ENCODE measurements around the gene MTMR1.

Gene MTMR1

DNA sequence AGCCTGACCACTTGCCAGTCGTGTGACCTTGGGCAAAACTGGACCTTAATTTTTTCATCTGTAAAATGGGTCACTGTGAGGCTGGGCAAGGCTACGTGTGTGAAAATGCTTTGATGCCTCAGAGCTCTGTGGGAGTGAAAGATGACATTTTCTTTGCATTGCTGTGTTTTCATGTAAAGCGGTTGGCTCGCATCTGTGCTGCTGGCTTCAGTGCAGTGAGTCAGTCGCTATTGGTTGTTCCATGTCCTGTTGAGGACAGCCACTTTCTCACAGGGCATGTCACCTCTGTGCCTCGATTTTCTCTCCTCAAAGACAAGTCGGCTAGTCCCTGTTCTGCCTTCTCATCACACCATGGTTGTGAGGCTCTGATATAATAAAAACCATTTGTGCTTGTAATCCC, 4.4 kb downstream of the MTMR1 start:
- no peak for DNase-seq

DNA sequence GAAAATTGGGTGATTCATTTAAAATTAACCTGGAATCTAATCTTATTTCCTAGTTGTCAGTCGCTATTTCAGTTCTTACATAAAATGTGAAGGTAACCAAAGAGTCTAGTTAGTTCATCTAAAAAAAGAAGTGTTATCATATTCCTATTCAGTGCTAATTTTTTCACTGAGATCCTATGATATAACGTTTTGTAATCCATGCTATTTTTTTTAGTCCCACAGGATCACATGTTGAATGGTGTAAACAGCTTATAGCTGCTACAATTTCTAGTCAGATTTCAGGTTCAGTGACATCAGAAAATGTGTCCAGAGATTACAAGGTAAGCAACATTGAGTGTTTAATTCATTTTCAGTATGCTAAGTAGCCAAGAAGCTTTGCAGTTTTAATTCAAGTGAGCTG, 5.8 kb downstream of the MTMR1 start:
- DNase-seq: no peak

DNA sequence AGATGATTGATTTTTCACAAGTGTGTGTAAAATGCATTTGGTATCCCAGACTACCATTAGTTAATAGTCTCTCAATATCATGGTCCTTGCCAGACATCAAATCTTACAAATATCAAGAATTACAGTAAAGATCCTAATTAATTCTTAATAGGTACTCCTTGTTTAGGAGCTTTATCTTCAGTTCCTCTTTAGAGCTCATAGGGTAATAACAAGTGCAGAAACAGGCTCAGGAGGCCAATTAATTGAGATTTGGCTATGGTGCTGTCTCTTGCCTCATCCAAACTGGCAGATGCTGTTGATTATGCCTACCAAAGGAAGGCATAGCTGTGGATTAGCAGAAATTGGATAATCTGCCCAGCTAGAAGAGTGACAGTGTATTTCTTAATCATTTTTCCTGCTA, 6.9 kb downstream of the MTMR1 start:
- peak; percentile 21 for DNase-seq

DNA sequence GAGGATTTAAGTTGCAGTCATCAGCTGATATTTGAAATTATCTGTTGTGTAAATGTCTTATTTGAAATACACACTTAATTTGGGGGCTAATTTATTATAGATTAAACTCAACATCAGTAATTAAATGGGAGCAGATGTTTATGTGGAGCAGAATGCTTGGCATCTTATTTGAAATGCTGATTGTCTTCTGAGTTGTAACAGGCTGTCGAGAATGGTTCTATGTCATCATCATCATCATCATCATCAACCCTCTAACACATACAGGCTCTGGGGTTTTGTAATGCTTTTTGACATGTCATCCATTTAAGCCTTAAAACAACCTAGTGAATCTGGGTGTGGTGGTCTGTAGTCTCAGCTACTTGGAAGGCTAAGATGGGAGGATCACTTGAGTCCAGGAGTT, 8.2 kb downstream of the MTMR1 start:
- no peak for DNase-seq

DNA sequence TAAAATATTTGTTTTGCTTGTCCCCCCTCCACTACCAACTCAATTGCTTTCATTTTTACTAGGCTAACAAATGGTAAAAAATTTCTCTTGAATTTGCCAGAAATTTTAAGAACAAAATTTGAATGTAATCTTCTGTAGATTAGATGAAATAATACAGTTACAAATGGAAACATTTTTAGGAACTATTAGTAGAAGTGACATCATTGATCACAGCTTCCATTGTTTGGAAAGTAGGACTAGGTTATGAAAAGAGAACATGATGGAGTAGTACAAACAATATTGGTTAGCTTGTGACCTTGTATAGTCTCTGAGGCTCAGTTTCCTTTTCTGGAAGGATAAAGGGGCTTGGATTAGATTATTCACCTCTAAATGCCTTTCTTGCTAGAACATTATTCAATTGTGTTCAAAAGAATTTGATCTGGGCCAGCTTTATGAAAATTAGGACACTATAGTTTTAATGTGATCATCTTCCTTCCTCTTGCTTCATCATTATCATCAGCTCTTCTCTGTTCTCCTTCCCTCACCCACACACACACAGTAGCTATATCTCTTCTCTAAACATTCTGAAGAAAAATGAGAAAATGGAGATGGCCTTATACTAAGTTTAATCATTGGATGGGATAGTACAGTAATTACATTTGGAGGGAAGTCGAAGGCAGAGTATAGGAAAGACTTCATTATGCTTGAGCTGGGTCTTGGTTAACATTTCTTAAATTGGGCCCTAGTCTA, 9.9 kb downstream of the MTMR1 start:
- no peak for DNase-seq

DNA sequence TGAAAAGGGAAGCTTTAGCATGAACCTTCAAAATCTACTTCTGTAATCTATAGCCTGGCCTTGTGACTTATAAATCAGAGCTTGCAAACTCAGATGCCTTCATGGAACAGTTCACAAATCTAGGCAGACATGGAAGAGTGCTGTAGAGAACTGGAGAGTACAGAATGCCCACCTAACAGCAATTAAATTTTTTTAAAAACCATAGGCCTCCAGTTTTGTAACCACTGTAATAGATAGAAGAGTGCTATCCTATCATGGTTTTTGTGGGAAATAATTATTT, 10.4 kb downstream of the MTMR1 start:
- no peak for DNase-seq

DNA sequence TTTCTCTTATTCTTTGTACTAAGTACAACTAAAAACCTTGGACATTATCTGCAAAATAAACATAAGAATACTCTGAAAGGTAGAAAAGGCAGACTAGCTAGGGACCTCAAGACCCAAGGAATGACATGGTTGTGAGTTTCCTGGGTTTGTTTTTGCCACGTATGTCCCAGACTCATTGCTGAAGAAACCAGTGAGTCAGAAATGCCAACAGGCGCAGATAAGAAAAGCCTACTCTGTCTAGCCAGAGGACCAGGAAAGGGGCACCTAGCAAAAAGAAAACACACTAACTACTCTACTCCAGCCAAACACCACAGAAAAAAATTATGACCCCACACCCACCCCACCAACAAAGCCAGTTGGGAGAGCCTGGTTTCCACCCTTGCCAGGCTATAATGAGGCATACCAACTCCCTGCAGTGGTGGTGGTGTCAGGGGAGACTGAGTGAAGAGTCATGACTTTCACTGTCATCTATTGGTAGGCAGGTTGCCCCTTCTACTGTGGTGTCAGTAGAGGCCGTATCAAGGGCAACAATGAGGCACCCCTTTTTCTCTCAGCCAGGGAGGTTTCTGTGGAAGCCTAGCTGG, 10.9 kb downstream of the MTMR1 start:
- DNase-seq: no peak

DNA sequence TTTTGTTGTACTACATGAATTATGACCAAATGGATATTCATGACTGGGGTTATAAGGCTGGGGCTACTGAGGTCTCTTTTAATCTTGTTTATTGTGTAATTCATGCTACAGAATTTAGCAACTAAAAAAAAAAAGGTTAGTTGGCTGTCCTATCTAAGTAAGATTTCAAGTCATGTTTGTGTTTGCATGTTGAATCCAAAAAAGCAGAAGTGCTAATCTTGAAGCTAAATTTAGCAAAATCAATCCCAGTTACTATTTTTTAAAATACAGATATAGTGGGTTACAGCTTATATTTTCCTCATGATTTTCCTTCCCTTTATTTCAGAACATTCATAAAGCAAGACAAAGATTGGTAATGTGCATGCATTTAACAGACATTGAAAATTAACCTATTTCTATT, 19.4 kb downstream of the MTMR1 start:
- no peak for DNase-seq

DNA sequence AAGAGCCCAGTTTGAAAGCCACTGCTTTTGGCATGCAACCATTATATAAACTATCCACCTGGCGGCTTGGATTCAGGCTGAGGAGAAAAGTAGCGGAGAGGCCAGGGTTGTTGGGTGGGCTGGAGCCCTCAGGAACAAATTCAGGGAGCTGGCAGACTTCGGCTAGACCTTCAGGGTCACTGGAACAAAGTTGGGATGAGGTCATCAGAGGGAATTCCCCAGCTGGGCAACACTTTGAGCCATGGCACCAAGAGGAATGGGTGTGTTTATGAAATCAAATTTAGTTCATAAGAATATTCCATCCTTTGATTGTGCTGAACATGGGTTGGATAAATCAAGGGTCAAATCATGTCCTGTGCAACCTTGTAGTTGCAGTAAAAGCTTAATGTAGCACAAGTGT, 22.0 kb downstream of the MTMR1 start:
- no peak for DNase-seq

DNA sequence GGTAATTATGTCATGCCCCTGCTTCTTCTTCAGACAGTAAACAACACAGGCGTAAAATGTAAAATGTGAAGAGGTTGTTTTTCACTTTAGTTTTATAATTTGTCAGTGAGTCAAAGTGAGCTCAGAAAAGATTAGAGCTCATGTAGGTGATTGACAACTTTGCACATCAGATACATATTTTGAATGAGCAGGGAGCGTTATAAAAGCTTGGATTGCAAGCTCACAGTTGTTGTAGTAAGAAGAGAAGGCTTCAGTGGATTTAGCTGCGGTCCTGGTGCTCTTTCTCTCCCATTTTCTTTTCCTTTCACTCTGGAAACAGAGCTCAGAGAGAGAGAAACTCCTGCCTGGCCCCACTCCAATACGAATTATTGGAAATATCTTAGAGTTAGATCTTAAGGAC, 26.4 kb downstream of the MTMR1 start:
- DNase-seq: no peak

DNA sequence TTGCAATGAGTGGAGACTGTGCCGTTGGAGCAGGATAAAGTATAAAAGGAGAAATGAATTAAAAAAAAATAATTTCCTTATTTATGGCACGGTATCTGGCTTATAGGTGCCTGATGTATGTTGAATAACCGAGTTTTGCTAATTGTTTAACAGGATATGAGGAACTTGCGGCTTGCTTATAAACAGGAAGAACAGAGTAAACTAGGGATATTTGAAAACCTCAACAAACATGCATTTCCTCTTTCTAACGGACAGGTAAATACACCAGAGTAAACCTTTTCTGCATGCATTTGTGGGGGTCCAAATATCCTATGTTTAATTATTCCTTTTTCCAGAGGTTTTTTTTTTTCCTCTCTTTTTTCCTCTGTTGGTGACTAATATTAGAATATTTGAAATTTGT, 36.8 kb downstream of the MTMR1 start:
- no peak for DNase-seq

DNA sequence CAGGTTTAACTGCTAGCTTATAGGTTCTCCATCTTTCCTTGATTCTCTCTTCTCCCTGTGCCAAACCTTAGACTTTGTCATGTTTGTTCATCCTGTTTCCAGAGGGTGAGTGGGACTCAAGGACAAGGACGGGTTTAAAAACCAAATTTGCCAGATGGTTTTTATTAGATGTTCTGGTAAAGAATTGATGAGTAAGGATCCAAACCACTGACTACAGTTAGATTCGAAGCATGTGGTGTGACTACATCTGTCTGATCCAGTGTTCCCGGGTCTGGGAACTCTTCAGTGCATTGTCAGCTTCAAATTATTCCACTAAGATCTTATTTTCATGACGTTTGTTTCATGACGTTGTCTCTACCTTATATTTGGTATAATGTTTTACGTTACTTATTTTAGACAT, 37.5 kb downstream of the MTMR1 start:
- DNase-seq: no peak

DNA sequence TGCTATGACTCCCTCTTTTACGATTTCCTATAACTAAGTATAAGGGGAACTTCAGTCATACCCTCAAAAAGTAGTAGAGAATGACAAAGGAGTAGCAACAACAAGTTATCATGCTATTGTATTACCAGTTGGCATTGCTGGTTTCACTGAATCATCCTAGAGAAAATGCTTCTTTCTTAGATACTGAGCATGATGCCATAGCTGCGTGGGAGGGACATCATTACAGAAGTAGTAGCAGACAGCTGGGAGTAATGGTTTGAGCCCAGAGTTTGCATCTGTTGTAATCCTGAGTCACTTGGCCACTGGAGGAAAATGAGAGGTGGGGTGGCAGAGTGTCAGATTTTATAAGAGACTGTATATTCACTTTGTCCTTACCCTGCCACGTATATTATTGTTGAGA, 38.6 kb downstream of the MTMR1 start:
- DNase-seq: no peak

DNA sequence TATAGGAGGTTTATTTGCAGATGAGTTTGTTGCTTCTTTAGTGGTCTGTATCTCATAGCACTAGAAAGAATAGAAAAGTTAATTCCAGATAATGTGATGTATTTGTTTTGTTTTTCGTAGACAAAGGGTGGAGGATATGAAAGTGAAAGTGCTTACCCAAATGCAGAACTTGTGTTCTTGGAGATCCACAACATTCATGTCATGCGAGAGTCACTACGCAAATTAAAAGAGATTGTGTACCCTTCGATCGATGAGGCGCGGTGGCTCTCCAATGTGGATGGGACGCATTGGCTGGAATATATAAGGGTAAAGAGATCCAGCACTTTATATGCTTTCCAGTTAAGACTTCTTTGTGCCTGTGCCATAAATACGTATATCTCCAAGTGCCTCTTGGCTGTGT, 43.3 kb downstream of the MTMR1 start:
- DNase-seq: no peak

DNA sequence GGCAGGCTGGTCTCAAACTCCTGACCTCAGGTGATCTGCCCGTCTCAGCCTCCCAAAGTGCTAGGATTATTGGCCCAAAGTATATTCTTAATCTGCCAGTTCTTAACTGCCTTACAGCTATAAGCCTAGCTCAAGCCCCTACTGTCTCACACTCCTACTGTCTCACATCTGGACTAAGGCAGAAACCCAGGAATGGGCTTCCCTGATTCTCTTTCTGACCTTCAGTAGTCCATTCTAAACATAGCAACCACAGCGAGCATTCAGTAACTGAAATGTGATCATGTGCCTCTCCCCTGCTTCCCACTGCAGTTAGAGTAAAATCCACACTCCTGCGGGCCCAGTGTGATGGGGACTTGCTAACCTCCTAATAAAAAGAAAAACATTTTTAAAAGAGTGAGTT, 58.9 kb downstream of the MTMR1 start:
- no peak for DNase-seq

DNA sequence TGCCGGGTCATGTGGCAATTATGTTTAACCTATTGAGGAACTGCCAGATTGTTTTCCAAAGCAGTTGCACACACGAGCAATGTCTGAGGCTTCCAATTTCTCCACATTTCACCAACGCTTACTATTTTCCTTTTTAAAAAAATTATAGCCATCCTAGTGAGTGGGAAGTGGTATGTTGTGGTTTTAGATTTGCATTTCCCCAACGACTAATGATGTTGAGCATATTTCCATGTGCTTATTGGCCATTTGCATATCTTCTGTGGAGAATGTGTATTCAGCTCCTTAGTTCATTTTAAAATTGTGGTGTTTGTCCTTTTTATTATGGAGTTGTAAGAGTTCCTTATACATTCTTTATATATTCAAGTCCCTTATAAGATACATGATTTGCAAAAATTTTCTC, 60.2 kb downstream of the MTMR1 start:
- no peak for DNase-seq

DNA sequence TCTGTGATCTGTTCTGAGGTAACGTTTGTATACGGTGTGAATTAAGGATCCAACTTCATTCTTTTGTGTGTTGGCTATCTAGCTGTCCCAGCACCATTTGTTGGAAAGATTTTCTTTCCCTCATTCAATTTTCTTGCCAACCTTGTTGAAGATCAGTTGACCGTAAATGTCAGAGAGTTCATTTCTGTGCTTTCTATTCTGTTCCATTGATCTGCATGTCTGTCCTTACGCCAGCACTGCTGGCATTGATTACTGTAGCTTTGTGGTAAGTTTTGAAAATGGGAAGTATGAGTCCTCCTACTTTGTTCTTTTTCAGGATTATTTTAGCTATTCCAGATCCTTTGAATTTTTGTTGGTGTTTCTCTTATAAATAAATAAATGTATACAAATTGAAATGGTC, 60.8 kb downstream of the MTMR1 start:
- DNase-seq: no peak

DNA sequence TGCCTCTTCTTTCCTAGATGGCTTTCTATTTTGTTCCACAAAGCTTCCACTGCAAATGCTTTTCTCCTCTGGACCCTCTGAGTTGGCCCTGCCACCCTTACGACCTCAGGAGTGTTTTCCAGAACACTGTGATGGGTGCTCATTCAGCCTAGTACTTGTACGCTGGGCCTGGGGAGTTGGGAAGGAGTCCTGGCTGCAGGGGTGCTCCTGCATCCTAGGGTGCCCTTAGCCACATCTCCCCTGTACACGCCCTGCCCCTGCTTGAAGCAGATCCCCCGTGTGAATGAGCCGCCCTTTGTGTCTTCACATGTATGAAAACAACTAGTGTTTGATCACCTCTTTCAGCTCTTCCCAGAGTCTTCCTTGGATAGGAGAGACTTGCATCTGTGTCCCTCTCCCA, 64.2 kb downstream of the MTMR1 start:
- DNase-seq: no peak

DNA sequence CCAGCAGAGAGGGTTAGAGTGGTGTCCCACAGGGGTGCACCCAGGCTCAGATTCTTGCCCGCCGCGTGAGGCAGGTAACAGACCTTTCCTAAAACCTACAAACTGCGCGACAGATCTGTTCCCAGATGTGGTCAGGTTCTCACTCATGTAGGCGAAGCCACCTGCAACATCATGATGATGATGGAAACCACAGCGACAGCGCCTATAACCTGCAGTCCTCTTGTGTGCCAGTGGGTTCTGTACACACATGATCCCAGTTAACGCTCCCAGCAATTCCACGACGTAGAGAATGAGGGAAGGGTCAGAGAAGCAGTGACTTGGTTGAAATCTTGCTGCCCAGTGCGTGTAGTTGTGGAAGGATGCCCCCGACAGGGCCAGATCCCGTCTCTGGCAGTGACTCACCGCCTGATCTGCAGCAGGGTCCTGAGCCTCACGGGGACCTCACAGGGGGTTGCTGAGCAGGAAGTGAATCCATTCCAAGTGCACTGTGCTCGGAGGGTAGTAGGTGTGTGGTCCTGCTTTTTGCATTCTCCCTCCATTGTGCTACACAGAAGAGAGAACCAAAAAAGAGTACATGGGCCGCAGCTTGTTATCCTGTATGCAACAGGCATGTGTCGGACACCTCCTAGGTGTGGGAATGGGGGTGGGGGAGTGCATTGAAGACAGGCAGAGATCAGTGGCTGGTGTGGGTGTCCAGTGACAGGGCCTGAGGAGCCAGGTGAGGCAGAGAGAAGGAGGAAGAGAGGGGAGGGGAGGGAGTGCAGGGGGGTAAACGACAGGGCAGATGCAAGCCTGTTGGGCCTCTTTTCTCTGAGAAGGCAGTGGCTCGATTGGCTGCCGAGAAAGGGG, 66.6 kb downstream of the MTMR1 start:
- DNase-seq: no peak

DNA sequence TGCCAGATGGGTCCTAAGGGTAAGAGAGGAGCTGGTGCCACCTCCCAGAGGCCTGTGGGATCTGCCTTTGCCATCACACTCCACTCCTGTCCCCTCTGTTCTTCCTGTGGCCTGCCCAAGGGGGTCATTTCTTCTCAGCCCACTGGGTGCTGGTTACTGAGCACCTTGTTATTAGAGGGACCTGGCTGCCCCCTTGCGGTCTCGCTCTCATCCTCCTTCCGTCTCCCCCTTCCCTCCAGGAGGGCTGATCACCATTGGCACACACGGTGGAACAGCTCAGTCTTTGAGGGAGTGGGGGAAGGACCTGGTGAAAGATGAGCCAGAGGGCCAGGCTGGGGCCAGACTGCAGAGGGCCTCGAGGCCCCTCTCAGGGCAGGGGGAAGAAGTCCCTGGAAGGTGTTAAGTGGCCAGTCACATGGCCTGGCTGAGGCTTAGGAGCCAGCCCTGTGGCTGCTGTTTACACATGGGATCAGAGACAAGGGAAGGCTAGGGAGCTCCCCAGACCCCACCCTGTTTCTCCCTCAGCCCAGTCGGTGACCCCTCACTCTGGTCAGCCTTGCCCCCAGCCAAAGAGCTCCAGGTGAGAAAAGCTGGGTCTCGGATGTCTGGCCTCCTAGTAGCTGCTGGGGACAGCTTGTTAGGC, 68.1 kb downstream of the MTMR1 start:
- DNase-seq: no peak

DNA sequence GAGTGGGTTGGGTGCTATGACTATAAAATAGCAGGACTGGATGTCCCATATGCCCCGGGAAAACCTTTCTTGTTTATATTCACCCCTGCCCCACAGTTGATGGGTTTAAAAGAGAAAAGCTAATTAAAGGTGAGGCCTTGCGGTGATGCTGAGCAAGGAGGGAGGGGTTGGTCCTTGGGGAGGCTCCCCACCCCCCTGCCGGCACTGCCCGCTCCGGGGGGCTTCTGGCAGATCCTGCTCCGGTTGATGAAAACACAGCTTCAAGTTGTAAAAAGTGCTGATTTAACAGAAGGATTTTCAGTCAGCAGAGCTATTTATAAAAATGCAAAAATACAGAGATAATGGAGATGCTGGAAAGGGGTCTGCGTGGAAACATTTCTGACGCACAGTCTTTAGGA, 68.6 kb downstream of the MTMR1 start:
- DNase-seq: no peak

DNA sequence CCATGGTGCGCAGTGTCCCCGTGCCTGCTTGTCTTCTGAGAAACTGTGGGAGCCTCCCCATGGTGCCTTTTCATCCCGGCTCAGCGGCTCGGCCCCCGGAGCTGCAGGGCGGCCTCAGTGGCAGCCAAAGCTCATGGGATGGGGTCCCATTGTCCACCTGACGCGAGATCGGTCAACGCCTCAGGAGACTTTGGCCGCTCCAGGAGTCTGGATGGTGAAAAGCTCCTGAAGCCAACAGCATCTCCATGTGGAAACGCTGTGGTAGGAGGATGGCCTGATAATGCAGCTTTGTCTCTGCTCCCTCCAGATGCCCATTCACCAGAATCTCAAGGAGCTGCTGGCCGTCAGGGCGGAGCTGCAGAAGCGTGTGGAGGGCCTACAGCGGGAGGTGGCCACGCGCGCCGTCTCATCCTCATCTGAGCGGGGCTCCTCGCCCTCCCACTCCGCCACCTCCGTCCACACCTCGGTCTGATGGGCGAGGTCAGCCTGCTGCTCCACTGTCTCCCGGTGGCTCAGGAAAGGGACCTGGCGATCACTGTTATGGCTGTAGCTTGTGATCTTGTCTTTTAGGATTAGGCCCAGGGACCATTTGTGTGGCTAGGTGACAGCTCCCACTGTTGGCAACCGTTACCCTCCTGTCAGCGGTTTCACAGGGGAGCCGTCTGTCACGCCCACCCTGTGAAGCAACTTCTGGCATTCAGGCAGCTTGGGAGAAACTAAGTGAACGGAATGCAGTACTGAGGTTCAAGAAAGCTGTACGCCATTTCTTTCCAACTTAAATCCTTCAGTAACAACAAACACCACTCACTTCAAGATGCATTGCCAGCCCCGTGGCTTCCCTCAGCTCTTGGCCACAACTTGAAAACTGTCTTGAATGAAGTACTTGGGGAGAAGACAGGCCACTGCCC, 69.3 kb downstream of the MTMR1 start:
- no peak for DNase-seq

DNA sequence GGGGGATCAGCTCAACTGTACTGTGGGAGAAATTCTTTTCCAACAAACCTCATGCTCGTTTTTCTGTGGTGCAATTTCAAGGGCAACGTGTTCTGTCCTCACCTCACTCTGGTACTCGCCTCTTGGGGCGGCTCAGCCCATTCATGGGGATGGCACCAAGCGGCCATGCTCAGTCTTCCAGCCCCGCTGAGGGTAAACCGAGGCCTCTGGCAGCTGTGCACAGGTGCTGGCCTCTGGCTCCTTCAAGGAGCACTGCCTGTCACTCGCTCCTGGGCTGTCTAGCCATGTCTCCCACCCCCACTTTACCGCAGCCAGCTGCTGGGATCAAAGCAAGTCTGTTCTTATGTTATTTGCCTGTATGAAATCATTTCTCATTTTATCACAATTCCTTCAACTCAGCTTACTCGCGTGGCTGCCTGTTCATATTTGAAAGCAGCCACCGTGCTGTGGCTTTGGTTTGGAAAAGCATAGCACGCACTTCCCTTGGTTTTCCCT, 70.2 kb downstream of the MTMR1 start:
- no peak for DNase-seq
